Neuronal stem cell (in vitro differentiated cells): ENCODE results near the gene ZBTB2.
"Not testable (repeated sequence)": the region's sequence is repeated elsewhere in the genome, so short reads cannot be mapped to it uniquely, and the experiment has no call there.

ENCODE experiments used
- DNase-seq: peaks from one replicate; pipeline ENCODE4 v3.0.0-alpha.2; 2013; ENCODE audit warnings: low spot score
- H2AFZ ChIP-seq: one replicate; pipeline ENCODE4 v1.6.1; 2013; ENCODE audit warnings: mild to moderate bottlenecking, low read length, inconsistent platforms
- H2AK5ac ChIP-seq: 2 replicates; pipeline ENCODE4 v1.6.1; 2013; ENCODE audit warnings: low read depth, mild to moderate bottlenecking, inconsistent platforms, low read length, moderate library complexity, mixed read lengths
- H2BK120ac ChIP-seq: 2 replicates; pipeline ENCODE4 v1.6.1; 2013; ENCODE audit warnings: low read depth, mild to moderate bottlenecking, inconsistent platforms, low read length, moderate library complexity, mixed read lengths
- H2BK12ac ChIP-seq: one replicate; pipeline ENCODE4 v1.6.1; 2013; ENCODE audit warnings: low read length, inconsistent platforms
- H2BK15ac ChIP-seq: 2 replicates; pipeline ENCODE4 v1.6.1; 2013; ENCODE audit warnings: mild to moderate bottlenecking, low read length, inconsistent platforms, mixed read lengths
- H2BK5ac ChIP-seq: one replicate; pipeline ENCODE4 v1.6.1; 2013; ENCODE audit warnings: inconsistent platforms, mild to moderate bottlenecking, low read length, moderate library complexity
- H3K14ac ChIP-seq: one replicate; pipeline ENCODE4 v1.6.1; 2013; ENCODE audit warnings: low read length, inconsistent platforms
- H3K18ac ChIP-seq: 2 replicates; pipeline ENCODE4 v1.6.1; 2013; ENCODE audit warnings: low read length, inconsistent platforms
- H3K23ac ChIP-seq: 2 replicates; pipeline ENCODE4 v1.6.1; 2013; ENCODE audit warnings: low read depth, mild to moderate bottlenecking, mixed read lengths, low read length, inconsistent platforms; ENCODE audit not compliant: poor library complexity
- H3K27ac ChIP-seq: replicated peaks from 3 replicates; pipeline ENCODE4 v1.5.1; 2013; ENCODE audit warnings: low read length, inconsistent platforms
- H3K27me3 ChIP-seq, 3 experiments: 2 replicates each; pipeline ENCODE4 v1.6.1; 2013; ENCODE audit warnings: low read length in 3 of 3, mild to moderate bottlenecking in 2 of 3, inconsistent platforms in 1 of 3, low read depth in 1 of 3, mixed read lengths in 1 of 3, moderate library complexity in 1 of 3; ENCODE audit not compliant: control insufficient read depth in 3 of 3, insufficient read depth in 3 of 3
- H3K36me3 ChIP-seq, 2 donors: replicated peaks in 1 of 2; 2 replicates each; pipeline ENCODE4 v1.6.1; 2013; ENCODE audit warnings: low read length in 2 of 2; ENCODE audit not compliant: control insufficient read depth in 2 of 2, insufficient read depth in 2 of 2
- H3K4ac ChIP-seq: 2 replicates; pipeline ENCODE4 v1.6.1; 2013; ENCODE audit warnings: inconsistent platforms, mild to moderate bottlenecking, low read length, moderate library complexity
- H3K4me1 ChIP-seq, 2 donors: 1 replicate in 1 of 2; 2 replicates in 1 of 2; pipeline ENCODE4 v1.6.1; 2013; ENCODE audit warnings: low read length in 2 of 2, low read depth in 1 of 2; ENCODE audit not compliant: control insufficient read depth in 2 of 2, insufficient read depth in 1 of 2
- H3K4me2 ChIP-seq: one replicate; pipeline ENCODE4 v1.6.1; 2013; ENCODE audit warnings: mild to moderate bottlenecking, low read length, inconsistent platforms; ENCODE audit not compliant: insufficient read depth, poor library complexity, severe bottlenecking
- H3K4me3 ChIP-seq, 2 donors: 2 replicates each; pipeline ENCODE4 v1.5.1; 2013; ENCODE audit warnings: low read length in 2 of 2, mild to moderate bottlenecking in 2 of 2, inconsistent platforms in 1 of 2, moderate library complexity in 1 of 2
- H3K79me1 ChIP-seq: one replicate; pipeline ENCODE4 v1.6.1; 2013; ENCODE audit warnings: low read depth, mild to moderate bottlenecking, inconsistent platforms, low read length, moderate library complexity
- H3K9ac ChIP-seq: one replicate; pipeline ENCODE4 v1.6.1; 2013; ENCODE audit warnings: mild to moderate bottlenecking, low read depth, low read length, inconsistent platforms; ENCODE audit not compliant: poor library complexity
- H3K9me3 ChIP-seq, 2 donors: replicated peaks in 1 of 2; 2 replicates each; pipeline versions ENCODE3 to v1.6.1; 2013; ENCODE audit warnings: low read length in 2 of 2, mild to moderate bottlenecking in 2 of 2, inconsistent platforms in 1 of 2, low read depth in 1 of 2, mixed read lengths in 1 of 2, moderate library complexity in 1 of 2; ENCODE audit not compliant: control insufficient read depth in 2 of 2, insufficient read depth in 1 of 2
- H4K8ac ChIP-seq: one replicate; pipeline ENCODE4 v1.6.1; 2013; ENCODE audit warnings: low read depth, mild to moderate bottlenecking, inconsistent platforms, low read length, moderate library complexity
- H4K91ac ChIP-seq: one replicate; pipeline ENCODE4 v1.6.1; 2013; ENCODE audit warnings: low read length, low read depth, mild to moderate bottlenecking, inconsistent platforms; ENCODE audit not compliant: poor library complexity
- WGBS, 2 donors: extraction: QIAGEN DNeasy Blood & Tissue Kit; methylation state at CpG; one replicate each; pipeline ENCODE4 v1.1.7; 2013; ENCODE audit warnings: missing lambda C conversion rate in 2 of 2, mixed read lengths in 1 of 2; ENCODE audit not compliant: insufficient read length in 2 of 2, insufficient replicate concordance in 1 of 2; ENCODE audit errors: extremely low coverage in 2 of 2; 5-methylcytosine and 5-hydroxymethylcytosine counted together

The ZBTB2 gene

DNA sequence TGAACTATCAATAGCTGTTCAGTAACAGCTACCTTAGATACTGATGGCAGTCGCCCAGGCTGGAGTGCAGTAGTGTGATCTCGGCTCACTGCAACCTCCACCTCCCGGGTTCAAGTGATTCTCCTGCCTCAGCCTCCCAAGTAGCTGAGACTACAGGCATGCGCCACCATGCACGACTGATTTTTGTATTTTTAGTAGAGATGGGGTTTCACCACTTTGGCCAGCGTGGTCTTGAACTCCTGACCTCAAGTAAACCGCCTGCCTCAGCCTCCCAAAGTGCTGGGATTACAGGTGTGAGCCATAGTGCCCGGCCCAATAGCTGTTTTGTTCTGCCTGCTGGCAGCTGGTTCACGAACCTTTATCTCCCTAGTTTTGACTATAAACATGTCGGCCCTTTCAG lies 48.6 kb downstream of the ZBTB2 start:
- H3K27me3 ChIP-seq, H3K9ac ChIP-seq, H2BK5ac ChIP-seq, H2BK15ac ChIP-seq, DNase-seq, H3K14ac ChIP-seq, H4K8ac ChIP-seq, H2AFZ ChIP-seq, H3K4me1 ChIP-seq, H3K27ac ChIP-seq, H4K91ac ChIP-seq, H2BK120ac ChIP-seq, H3K4me2 ChIP-seq, H3K79me1 ChIP-seq, H3K4me3 ChIP-seq, H3K4ac ChIP-seq, H3K36me3 ChIP-seq, H3K18ac ChIP-seq, H3K9me3 ChIP-seq, H3K23ac ChIP-seq, H2AK5ac ChIP-seq, H2BK12ac ChIP-seq: not testable (repeated sequence)
- no CpG with 5 or more reads among the region's 10 CpGs for WGBS, 2 donors

DNA sequence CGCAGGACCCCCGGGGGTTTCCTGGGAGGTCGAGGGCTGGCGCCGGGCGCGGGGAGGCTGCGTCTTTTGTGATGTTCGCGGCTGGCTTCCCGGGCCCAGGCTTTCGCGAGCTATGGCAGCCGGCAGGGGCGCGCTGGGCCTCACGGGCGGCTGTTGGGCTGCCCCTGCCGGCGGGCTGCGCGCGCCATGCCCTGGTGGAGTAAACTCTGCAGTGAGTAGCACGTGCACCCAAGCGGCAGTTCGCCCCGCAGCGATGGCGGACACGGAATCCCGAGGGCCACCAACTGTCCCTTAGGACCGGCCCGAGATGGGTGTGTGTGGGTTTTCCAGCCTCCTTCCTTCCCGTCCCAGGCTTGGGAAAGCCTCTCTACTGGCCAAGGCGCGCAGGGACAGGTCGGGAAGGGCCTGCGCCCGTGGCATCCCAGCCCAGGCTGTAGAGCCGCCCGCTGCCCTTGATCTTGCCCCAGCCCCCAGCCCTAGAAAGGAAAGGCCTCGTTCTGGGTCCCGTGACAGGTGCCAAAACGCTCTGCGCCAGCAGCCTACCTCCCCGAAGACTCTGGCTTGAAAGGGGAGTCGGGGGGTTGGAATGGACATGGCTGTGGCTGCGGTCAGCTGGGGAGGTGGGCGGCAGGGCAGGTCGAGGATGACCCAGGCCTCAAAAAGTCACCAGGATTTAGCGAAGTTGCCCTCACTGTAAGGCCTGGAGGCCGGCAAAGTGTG lies 49.7 kb downstream of the ZBTB2 start:
- Histone ChIP-seq H4K91ac (no peak overlapping the region), H3K36me3 (peaks cover 0 to 2% of the 10 kb centered on the region in 2 donors), H2AFZ (no peak overlapping the region), H2BK12ac (no peak overlapping the region), H3K4me1 (no peaks in the 10 kb centered on the region), H3K9ac (no peak overlapping the region), H3K79me1 (peaks cover 6% of the 10 kb centered on the region), H3K9me3 (peaks cover 0 to 2% of the 10 kb centered on the region in 2 donors), H3K27ac (no peak overlapping the region), H3K14ac (peak overlapping the region; percentile 17), H3K4me3 (no peak overlapping the region), H4K8ac (no peak overlapping the region), H2BK5ac (no peak overlapping the region), H2BK120ac (no peak overlapping the region), H3K4ac (peak overlapping the region; percentile 32), H3K4me2 (no peak overlapping the region), H3K27me3 (no peaks in the 10 kb centered on the region), H3K23ac (no peak overlapping the region), H3K18ac (peak overlapping the region; percentile 63), H2AK5ac (no peak overlapping the region), H2BK15ac (no peak overlapping the region)
- no CpG with 5 or more reads among the region's 52 CpGs for WGBS, 2 donors
- no peak for DNase-seq

DNA sequence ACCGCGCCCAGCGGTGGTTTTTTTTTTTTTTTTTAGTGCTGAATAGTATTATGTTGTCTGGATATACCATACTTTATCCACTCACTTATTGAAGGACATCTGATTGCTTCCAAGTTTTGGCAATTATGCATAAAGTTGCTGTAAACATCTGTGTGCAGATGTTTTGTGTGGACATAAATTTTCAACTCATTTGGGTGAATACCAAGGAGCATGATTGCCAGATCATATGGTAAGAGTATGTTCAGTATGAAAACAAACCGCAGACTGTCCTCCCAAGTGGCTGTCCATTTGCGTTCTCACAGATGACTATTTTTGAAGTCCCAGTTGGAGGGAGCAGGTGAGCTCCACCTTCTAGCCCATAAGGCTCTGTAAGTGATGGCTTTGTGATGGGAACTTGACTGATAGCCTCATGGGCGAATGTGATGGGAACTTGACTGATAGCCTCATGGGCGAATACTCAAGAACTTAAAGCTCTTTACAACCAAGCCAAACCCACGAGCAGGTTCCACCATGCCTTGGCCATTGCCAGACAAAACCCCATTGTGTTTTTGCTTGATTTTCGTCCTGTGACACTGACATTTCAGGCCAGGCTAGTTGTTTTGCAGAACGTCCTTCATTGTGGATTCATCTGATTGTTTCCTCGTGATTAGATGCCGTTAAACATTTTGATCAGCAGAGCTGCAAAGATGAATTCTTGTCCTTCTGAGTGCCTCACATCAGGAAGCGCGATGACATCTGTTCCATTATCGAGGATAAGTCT lies 51.0 kb downstream of the ZBTB2 start:
- no peak overlapping the region for H3K27ac ChIP-seq
- no peak overlapping the region for H3K4me3 ChIP-seq
- no peak overlapping the region for H3K4ac ChIP-seq
- H2BK12ac ChIP-seq = no peak overlapping the region
- WGBS, 2 donors = no CpG with 5 or more reads among the region's 15 CpGs
- H2AFZ ChIP-seq = no peak overlapping the region
- H2BK120ac ChIP-seq = no peak overlapping the region
- no peak overlapping the region for H4K8ac ChIP-seq
- no peak overlapping the region for H3K4me2 ChIP-seq
- H3K27me3 ChIP-seq = no peaks in the 10 kb centered on the region
- H3K36me3 ChIP-seq = peaks cover 0 to 2% of the 10 kb centered on the region in 2 donors
- H3K23ac ChIP-seq = no peak overlapping the region
- H3K9ac ChIP-seq = no peak overlapping the region
- no peak overlapping the region for H4K91ac ChIP-seq
- H2BK15ac ChIP-seq = no peak overlapping the region
- peaks cover 6% of the 10 kb centered on the region for H3K79me1 ChIP-seq
- no peak overlapping the region for H3K14ac ChIP-seq
- no peaks in the 10 kb centered on the region for H3K4me1 ChIP-seq
- no peak overlapping the region for H2BK5ac ChIP-seq
- no peak overlapping the region for H3K18ac ChIP-seq
- DNase-seq = no peak
- peaks cover 0 to 2% of the 10 kb centered on the region in 2 donors for H3K9me3 ChIP-seq
- H2AK5ac ChIP-seq = no peak overlapping the region

DNA sequence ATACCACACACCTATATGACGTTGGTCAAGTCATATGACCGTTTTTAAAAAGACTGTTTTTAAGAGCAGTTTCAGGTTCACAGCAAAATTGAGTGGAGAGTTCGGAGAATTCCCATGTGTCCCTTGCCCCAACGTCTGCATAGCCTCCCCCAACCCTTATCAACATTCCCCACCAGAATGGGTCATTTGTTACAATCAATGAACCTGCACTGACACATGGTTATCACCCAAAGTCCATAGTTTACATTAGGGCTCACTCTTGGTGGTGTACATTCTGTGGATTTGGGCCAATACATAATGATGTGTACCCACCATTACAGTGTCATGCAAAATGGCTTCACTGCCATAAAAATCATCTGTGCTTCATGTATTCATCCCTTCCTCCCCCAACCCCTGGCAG lies 52.0 kb downstream of the ZBTB2 start:
- no peak overlapping the region for H3K18ac ChIP-seq
- H2BK15ac ChIP-seq = no peak overlapping the region
- H3K4me2 ChIP-seq = no peak overlapping the region
- H3K27me3 ChIP-seq = no peaks in the 10 kb centered on the region
- H3K9ac ChIP-seq = no peak overlapping the region
- no peak overlapping the region for H3K23ac ChIP-seq
- no peak overlapping the region for H2AK5ac ChIP-seq
- H3K36me3 ChIP-seq = peaks cover 0 to 2% of the 10 kb centered on the region in 2 donors
- H2BK120ac ChIP-seq = no peak overlapping the region
- no peak for DNase-seq
- H4K8ac ChIP-seq = no peak overlapping the region
- H3K27ac ChIP-seq = no peak overlapping the region
- H4K91ac ChIP-seq = no peak overlapping the region
- H3K79me1 ChIP-seq = peaks cover 5% of the 10 kb centered on the region
- H3K9me3 ChIP-seq = peaks cover 0 to 2% of the 10 kb centered on the region in 2 donors
- H2AFZ ChIP-seq = no peak overlapping the region
- H3K4me1 ChIP-seq = no peaks in the 10 kb centered on the region
- no CpG with 5 or more reads among the region's 4 CpGs for WGBS, 2 donors
- H3K4me3 ChIP-seq = no peak overlapping the region
- H2BK12ac ChIP-seq = no peak overlapping the region
- no peak overlapping the region for H3K4ac ChIP-seq
- no peak overlapping the region for H2BK5ac ChIP-seq
- no peak overlapping the region for H3K14ac ChIP-seq
